SU-DHL-6 (cell line): ENCODE measurements around the gene NR2E1.

Source experiments
- H2AFZ ChIP-seq: fragments of 200-600 bp; sonication (generic); 2 replicates; pipeline ENCODE4 v1.6.1; 2014; ENCODE audit warnings: low read depth, mild to moderate bottlenecking, moderate library complexity, mixed read lengths, antibody characterized with exemption, low read length; ENCODE audit not compliant: severe bottlenecking
- H3F3A ChIP-seq: fragments of 200-600 bp; shearing (Covaris generic); 2 replicates; pipeline ENCODE4 v1.6.0; 2016; ENCODE audit warnings: antibody characterized with exemption, mild to moderate bottlenecking; ENCODE audit not compliant: insufficient read depth
- H3K27ac ChIP-seq: fragments of 200-600 bp; sonication (generic); 2 replicates; pipeline ENCODE4 v1.5.1; 2016; ENCODE audit warnings: low read depth, mild to moderate bottlenecking, low read length, moderate library complexity, mixed read lengths
- H3K27me3 ChIP-seq: fragments of 200-600 bp; sonication (generic), shearing (Covaris generic); 2 replicates; pipeline ENCODE4 v1.6.0; 2014; ENCODE audit warnings: mild to moderate bottlenecking, low read length
- H3K36me3 ChIP-seq: fragments of 200-600 bp; sonication (generic); 2 replicates; pipeline ENCODE4 v1.6.1; 2014; ENCODE audit warnings: mild to moderate bottlenecking, low read length, mixed read lengths
- H3K4me2 ChIP-seq: fragments of 300-600, 200-600 bp; shearing (Covaris generic), sonication (generic); 2 replicates; pipeline ENCODE4 v1.6.0; 2014; ENCODE audit warnings: low read length, low read depth, mild to moderate bottlenecking; ENCODE audit not compliant: poor library complexity, severe bottlenecking
- H3K4me3 ChIP-seq: fragments of 200-600 bp; sonication (generic); 2 replicates; pipeline ENCODE4 v1.5.1; 2014; ENCODE audit warnings: antibody characterized with exemption, low read length, mild to moderate bottlenecking, mixed read lengths; ENCODE audit not compliant: insufficient read depth, poor library complexity, severe bottlenecking
- H3K79me2 ChIP-seq: fragments of 200-600 bp; sonication (generic); 2 replicates; pipeline ENCODE4 v1.6.1; 2014; ENCODE audit warnings: mild to moderate bottlenecking, low read length, moderate library complexity; ENCODE audit not compliant: insufficient read depth
- H3K9ac ChIP-seq: fragments of 200-600 bp; sonication (generic); 2 replicates; pipeline ENCODE4 v1.7.0; 2014; ENCODE audit warnings: mild to moderate bottlenecking, low read length
- H3K9me2 ChIP-seq: fragments of 200-600 bp; sonication (generic); replicated peaks from 2 replicates; pipeline ENCODE4 v1.6.1; 2014; ENCODE audit warnings: low read length; ENCODE audit not compliant: insufficient read depth
- H3K9me3 ChIP-seq: fragments of 200-600 bp; sonication (generic); 2 replicates; pipeline ENCODE4 v1.6.1; 2014; ENCODE audit warnings: low read length, mixed read lengths; ENCODE audit not compliant: insufficient read depth
- H4K20me1 ChIP-seq: fragments of 200-600 bp; sonication (generic); 2 replicates; pipeline ENCODE4 v1.6.1; 2014; ENCODE audit warnings: low read depth, mild to moderate bottlenecking, antibody characterized with exemption, low read length, moderate library complexity, mixed read lengths
- CTCF ChIP-seq: fragments of 200-600 bp; sonication (generic); IDR thresholded peaks from one replicate; pipeline ENCODE4 v1.5.1; 2017; ENCODE audit warnings: antibody characterized with exemption, mild to moderate bottlenecking, low read length, moderate library complexity; ENCODE audit not compliant: insufficient read depth, poor library complexity, severe bottlenecking
- EZH2phosphoT487 ChIP-seq: fragments of 200-600 bp; sonication (generic), shearing (Covaris generic); conservative IDR thresholded peaks from 2 replicates; pipeline ENCODE4 v1.6.1; 2018; ENCODE audit warnings: mild to moderate bottlenecking, antibody characterized with exemption, low read length, moderate library complexity, mixed read lengths

Gene NR2E1

GRCh38 chr6:108157981-108158525 lies 7.8 kb upstream of the NR2E1 start:
- H3K36me3 ChIP-seq: no peaks in the 10 kb centered on the region
- H3K27me3 ChIP-seq: no peaks in the 10 kb centered on the region
- H3F3A ChIP-seq: no peaks in the 10 kb centered on the region
- no peaks in the 10 kb centered on the region for H3K9me3 ChIP-seq
- H2AFZ ChIP-seq: no peak overlapping the region
- no peaks in the 10 kb centered on the region for H3K9me2 ChIP-seq
- 0 out of 2 replicates have a peak overlapping the region, but pooled peaks have one; percentile 9 for H3K9ac ChIP-seq
- peak overlapping the region; percentile 45 for H3K4me2 ChIP-seq
- no peak for TF ChIP-seq CTCF
- TF ChIP-seq EZH2phosphoT487: no peak
- no peaks in the 10 kb centered on the region for H3K79me2 ChIP-seq
- H3K27ac ChIP-seq: no peak overlapping the region
- H3K4me3 ChIP-seq: peak overlapping the region; percentile 27
- H4K20me1 ChIP-seq: no peaks in the 10 kb centered on the region

GRCh38 chr6:108159981-108160380 lies 5.8 kb upstream of the NR2E1 start:
- H2AFZ ChIP-seq: no peak overlapping the region
- H3K9me3 ChIP-seq: no peaks in the 10 kb centered on the region
- no peak for TF ChIP-seq CTCF
- no peak for TF ChIP-seq EZH2phosphoT487
- H3F3A ChIP-seq: no peaks in the 10 kb centered on the region
- H3K79me2 ChIP-seq: no peaks in the 10 kb centered on the region
- no peaks in the 10 kb centered on the region for H4K20me1 ChIP-seq
- no peak overlapping the region for H3K4me2 ChIP-seq
- no peaks in the 10 kb centered on the region for H3K27me3 ChIP-seq
- H3K27ac ChIP-seq: no peak overlapping the region
- H3K4me3 ChIP-seq: no peak overlapping the region
- H3K36me3 ChIP-seq: no peaks in the 10 kb centered on the region
- H3K9ac ChIP-seq: no peak overlapping the region
- no peaks in the 10 kb centered on the region for H3K9me2 ChIP-seq

- Histone ChIP-seq H3K4me3 (no peak overlapping the region), H2AFZ (no peak overlapping the region), H3K9me3 (no peaks in the 10 kb centered on the region), H3K27me3 (no peaks in the 10 kb centered on the region), H3K36me3 (no peaks in the 10 kb centered on the region), H4K20me1 (no peaks in the 10 kb centered on the region), H3F3A (no peaks in the 10 kb centered on the region), H3K9ac (no peak overlapping the region), H3K9me2 (no peaks in the 10 kb centered on the region), H3K79me2 (no peaks in the 10 kb centered on the region), H3K4me2 (no peak overlapping the region), H3K27ac (no peak overlapping the region)
- TF ChIP-seq EZH2phosphoT487 (no peak), CTCF (no peak)
These were observed 4.0 kb upstream of the NR2E1 start for GRCh38 chr6:108161724-108162282.
